Activated CD4-positive, alpha-beta T cell treated with anti-CD3 and anti-CD28 coated beads, Interleukin-2, amount 50 U/mL, for 24 hours (primary cell): ENCODE results near the gene MLN.

Experiments
- DNase-seq, 2 donors: peaks; one replicate each; pipeline ENCODE4 v3.0.0-alpha.2; 2020; ENCODE audit warnings: low read depth in 1 of 2, low spot score in 1 of 2

Gene MLN

DNA sequence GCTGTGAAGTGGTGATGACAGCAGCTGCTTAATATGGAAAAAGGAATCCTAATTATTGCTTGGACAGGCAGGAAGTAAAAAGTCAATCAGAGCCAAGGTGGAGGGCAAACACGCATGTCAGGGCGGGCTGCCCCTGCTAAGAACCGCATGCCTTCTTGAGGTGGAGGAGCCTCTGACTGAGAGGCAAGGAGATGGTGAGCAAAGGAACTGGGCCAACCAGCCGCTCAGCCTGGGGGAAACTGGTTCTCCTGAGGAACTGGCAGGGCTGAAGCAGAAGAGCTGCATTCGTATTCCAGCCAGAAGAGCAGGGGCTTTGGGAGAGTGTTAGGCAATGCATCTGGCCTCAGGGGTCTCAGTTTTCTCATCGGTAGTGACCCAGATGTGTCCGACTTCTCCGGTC is 13.1 kb upstream of the MLN start:
- no peak for DNase-seq

DNA sequence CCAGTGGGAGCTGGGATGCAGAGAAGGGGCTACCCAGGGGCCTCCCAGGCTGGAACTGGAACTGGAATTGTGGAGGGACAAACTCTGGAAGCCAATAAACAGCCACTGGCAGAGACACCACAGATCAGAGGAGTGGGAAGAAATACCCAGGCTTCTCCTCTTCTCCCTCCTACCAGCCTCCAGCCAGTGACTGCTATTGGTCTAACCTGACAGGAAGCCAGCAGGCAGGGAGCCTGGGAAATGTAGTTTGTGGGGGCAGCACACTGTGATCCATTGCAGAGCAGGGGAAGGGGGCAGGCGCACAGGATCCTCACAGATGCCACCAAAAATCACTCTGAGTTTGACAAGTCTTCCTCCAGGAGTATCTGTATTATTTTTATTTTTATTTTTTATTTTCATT is 12.1 kb upstream of the MLN start:
- no peak for DNase-seq

DNA sequence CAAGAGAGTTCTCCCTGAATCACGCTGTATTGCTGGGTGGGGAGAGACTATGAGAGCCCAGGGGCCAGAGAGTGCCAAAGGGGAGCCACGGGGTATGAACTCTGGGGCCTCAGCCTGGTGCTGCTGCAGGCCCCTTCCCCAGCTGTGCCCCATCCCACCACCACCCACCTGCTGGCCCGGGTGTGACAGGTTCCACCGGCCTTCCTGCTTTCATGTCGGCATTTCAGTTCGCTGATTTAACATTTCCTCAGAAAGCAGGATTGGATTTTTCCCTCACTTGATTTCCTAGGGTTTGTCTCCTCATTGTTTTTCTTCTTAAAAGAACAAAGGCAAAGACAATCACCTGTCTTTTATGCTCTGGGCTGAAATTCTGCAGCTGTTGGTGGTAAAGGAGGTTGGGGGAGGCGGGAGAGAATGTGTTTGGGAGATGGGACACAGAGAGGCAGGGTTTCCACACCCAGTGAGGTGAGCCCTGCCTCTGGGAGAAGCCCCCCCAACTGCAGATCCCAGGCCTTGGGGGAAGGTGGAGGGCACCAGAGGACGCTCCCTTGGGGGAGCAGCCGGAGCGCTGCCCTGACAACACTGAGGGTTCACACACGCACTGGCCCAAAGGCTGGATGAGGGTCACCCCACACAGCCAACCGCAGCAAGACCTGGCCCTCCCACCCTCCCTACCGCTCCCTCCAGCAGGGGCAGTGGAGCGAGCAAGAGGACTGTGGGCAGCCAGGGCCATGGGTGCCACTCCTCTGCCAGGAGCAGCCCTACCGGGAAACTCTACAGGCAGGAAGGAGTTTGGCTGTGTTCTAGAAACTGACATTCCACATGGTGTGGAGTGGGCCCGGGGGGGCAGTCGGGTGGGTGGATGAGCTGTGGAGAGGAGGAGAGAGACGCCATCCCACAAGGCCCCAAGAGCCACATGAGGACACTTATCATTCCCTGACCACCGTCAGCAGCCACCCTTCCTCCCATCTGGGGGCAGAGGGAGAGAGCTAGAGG is 10.5 kb upstream of the MLN start:
- DNase-seq: no peak

DNA sequence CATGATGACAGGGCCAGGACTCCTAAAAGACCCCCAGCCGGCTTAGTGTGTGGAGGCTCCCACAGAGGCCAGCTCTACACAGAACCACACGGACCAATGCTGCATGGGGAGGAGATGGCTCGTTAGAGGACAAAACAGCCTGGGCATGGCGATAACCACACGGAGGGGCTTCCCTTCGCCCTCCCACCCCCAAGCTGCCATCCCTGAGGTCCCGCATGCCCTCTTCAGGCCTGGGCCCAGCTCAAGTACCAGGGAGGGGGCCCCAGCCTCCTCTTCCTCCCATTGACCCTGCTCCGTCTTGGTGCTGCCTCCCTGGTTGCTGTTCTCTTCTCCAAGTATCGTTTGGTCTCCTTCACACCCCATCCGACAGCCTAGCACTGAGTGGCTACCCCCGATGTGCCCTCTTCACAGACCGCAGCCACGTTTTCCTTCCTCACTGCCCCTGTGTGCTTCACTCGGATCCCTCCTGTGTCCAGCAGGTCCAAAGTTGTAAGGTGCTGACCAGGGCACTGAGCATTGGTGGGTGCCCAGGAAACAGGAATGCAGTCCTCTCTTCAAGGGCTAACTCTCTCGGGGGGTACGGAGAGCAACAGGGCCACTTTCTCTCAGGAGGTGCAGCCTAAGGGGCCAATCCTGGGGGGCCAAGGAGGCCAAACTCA is 9.6 kb upstream of the MLN start:
- no peak for DNase-seq

DNA sequence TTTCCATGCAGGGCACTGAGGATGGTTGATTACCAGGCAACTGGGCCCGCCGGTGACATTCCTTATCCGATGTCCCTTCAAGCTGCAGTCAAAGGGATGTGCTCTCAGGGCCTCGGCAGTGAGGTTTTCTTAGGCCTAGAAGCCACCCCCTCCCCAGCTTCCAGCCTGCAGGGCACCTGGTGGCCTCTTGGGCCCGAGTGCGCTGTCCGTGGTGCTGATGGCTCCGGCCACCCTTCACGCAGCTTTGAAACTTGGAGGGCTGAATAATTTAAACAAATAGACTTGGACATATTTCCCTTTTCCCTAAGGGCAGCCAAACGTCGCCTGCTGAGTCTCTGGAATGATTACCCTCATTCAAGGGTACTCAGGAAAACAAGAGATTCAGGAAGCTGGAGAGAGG is 8.9 kb upstream of the MLN start:
- no peak for DNase-seq

DNA sequence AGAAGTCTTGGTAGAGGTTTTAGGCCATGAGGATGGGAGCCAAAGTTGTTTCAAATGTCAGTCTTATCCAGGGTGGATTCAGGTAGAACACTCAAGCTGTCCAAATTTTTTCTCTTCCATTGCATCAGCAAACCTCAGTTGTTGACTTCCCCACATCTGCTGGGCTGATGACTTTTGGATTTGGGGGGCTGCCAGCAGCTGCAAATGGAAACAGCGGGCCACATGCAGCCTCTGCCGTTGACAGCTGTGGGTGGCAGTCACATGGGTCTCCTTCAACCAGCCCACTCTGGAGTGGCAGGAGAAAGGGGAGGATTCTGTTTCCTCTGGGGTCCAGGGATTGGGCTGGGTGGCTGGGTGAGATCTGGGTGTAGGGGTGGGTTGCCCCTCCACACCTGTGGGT is 5.8 kb upstream of the MLN start:
- DNase-seq: no peak

DNA sequence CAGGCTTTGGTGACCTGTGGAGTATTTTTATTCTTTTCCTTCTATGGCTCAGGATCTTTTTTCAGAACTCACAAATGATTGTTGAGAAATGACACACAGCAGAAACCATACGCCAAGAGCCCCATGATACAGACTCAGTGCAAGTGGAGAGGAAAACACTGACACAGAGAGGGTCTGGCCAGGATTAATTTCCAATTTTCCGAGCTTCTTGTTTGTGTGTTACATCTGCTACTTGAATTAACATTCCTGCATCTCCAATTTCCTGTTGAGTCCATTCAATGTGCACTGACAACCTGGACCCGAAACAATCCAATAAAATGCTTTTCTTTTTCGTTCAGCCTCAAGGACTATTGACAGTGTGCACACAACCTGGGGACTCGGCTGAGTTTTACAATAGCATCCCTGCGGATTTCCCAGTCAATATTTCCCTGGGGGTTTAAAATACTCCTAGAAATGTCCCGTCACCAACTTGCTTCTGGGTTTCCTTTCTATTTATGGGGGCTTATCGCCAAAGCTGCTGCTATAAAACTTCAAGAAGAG is 4.9 kb upstream of the MLN start:
- DNase-seq: no peak

DNA sequence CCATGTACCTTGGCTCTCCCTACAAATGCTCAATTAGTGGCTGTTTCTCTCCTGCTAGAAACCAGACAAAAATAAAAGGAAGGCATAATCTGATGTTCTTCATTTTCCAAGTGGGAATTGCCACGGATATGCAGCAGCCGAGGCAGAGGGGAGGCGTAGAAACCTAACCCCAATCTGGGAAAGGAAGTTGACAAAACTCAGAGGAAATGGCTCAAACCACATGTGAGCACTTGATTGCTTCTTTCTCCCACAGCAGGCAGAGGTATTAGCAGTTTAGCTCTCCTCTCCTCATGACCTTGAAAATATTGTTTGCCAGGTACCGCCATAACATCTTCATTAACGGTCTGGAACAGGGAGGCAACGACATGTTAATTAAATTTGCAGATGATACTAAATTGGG is 3.8 kb upstream of the MLN start:
- DNase-seq: no peak

DNA sequence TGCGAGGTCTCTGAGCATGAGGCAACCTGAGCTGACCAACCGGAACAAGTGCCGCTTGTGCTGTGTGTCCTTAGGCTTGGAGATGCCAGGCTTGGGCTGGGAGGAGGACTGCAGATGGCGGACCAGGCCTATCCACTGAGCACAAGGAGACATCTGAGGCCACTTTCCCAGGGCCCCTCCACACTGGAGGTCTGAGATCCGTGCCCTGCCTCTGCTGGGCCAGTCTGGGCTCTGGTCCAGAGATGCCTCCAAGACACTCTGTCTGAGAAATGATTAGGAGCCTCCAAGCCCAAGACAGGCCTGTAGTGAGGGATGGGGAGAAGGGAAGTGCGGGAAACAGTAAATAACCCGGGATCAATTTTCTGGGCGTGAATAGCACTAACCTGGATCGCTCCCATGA is 3.0 kb upstream of the MLN start:
- DNase-seq: no peak

DNA sequence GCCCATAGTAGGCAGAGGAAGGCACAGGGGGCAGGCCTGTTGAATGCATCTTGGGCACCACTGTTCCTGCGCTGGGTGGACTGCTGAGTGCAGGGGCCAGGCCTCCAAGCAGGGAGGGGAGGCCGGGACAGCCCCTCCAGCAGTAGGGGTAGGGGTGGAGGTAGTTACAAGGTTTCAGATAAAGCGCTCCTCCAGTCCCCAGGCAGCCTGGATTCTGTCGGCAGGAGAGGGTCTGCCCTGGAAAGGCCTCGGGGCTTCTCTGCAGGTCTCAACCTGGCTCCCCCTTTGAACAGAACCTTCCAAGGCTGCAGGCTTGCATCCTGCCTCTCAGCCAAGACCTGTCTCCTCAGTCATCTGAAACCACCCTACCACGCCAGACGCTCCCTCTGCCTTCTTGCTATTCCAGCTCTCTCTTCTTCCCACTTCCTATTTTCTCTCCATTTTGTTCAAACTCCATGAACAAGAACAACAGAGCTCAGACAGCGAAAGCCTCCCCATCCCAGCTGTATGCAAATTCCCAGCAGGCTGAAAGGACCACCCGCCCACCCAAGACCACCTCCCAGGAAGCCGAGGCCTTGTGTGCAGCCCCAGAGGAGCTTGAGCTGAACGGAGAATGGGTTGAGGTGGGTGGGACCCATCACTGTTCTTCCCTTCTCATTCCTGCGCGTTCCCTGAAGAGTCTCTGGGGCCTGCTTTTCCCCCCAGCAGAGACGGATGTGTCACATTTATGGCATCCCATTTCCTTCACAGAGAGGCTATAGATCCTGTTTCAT is 1.4 kb downstream of the MLN start:
- no peak for DNase-seq

DNA sequence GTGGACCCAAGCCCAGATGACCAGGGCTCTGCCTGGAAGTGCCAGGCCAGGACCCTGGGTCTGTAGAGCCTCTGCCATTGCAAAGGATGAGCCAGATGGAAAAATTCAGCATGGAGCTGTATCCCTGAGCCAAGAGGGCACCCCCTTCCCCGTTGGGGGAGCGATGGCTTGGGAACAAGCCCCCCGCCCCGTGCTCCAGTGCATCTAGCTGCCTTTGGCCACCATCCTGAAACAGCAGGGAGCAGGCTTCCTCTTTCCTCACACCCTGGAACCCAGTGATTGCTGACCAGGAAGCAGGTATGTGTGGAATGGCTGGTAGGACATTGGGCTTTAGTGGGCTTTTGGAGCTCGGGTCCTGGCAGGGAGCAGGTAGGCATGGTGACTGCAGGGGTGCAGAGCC is 2.2 kb downstream of the MLN start:
- no peak for DNase-seq

DNA sequence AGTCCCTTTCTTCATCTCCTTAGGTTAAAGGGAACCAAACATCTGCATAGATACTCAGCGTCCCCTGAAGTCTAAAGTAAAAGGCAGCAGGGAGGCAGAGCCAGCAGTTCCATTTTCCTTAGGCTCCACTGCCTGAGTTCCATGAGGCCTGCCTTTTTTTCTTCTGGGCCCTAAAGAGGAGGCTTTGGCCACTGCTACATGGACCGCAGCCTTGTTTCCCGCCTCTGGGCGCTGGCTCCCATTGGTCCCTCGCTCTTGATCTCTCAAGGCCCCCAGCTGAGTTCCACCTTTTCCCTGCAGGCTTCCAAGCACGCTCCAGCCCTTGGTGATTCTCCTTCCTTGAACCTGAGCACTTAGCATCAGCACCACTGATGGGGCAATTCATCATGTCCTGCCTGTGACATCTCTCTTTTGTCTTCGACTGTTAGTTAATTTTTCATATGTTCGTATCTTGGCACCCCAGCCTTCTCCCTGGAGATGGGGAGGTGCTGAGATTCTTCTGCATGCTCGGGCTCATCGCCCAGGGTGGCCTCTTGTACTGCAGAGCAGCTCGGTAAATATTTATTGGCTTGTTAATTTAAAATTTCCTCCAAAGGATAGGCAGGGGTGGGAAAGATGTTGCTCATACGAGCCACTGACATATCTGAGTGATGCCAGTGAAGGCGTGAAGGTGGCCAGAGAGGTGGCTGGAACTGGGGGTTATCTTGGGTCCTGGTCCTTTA is 3.4 kb downstream of the MLN start:
- no peak for DNase-seq

DNA sequence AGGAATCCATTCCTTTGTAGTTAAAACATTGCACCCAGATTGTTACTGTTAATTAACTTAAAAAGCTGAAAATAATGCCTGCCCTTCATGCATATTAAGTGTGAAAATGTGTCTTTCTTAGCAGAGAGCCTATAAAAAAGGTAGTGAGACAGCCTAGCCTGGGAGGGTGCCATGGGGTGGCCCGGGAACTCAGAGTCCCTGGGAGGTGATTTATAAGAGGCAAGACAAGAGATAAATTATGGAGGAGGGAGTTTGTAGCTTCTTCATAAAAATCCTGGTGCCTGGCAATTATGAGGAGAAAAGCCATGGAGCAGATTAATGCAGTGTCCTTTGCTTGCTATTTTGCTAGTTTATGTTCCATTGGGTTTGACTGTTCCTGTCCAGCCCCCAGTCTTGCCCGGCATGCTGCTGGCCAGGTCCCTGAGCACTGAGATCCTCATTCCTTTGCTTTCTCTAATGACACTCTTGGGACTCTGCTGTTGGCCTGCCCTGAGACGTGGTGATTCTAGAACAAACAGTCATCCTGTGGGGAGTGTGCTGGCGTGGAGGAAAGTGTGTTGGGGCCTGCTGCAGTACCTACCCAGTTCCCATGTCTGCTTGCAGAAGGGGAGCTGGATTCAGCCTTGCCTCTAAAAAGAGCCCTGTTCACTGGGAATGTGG is 4.2 kb downstream of the MLN start:
- DNase-seq: no peak

DNA sequence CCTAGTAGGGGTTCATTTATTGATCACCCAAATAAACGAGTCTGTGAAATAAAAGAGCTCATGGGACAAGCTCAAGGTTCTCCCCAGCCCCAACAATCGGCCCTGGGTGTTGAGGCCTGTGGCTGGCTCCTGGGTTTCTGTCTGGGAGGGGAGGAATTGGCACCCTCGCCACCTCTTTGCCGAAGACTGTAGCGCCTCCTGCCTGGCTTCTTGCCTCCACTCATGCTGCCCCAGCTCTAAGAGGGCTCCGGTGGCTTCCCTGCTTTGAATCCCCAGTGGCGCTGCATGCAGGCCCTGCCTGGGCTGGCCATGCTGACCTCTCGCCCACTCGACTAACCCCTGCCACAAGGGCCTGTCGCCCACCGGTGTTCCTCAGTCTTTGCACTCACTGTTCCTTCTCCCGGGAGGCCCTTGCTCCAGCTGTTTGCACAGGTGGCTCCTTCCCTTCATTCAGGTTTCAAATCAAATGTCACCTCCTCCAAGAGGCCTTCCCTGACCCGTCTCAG is 5.4 kb downstream of the MLN start:
- DNase-seq: no peak

DNA sequence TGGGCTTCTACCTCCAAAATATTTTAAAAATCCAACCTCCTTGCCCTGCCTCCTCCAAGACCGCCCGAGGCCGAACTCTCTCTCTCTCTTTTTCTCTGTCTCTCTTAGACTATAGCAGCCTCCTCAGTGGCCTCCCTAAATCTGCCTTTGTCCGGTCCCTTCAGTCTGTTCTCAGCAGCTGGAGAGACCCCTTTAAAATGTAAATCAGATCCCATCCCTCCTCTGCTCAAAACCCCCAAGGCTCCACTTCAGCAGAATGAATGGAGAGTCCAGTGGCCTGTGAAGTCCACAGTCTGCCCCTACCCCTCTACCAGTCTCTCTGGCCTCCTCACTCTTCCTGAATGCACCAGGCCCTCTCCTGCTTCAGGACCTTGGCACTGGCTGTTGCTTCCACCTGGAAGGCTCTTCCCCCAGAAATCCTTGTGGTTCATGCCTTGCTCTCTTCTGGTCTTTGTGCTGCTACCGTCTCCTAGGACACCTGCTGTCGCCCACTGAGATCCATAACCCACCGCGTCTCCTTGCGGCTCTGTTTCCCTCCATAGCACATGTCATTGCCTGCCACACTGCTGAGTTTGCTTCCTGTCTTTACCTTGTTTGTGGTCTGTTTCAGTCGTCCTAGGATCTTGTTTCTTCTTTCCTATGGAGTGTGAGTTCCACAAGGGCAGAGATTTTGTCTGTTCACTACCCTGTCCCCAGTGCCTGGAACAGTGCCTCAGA is 6.0 kb downstream of the MLN start:
- no peak for DNase-seq

DNA sequence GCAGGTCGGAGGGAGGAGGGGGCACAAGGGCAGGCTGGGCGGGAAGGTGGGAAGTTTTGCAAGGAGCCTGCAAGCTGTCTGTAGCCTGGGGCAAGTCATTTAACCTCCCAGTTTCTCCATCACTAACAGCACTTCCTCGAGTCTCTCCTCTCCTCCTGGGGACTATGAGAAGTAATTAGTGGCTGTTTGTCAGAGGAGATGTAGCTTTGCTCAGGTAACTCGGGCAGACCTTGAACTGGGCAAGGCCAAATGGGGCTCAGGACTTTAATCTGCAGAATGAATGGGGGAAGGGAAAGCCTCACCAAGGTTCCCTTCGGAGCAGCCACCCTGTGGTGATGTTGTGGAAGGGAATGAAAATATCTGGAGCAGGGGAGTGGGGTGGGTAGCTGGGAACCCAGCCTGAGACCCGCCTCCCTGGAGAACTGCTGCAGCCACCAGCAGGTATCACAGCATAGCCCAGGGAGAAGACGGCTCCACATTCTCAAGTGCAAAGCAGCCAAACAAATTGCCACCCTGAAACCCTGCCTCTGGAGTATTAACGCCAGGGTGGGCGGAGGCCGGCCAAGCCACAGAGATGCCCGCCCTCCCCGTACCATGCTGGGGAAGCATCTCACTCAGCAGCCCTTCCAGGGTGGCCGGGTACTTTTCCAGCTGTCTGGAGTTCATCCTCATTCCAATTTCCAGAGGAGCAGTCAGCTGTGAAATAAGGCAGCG is 8.7 kb downstream of the MLN start:
- DNase-seq: no peak

DNA sequence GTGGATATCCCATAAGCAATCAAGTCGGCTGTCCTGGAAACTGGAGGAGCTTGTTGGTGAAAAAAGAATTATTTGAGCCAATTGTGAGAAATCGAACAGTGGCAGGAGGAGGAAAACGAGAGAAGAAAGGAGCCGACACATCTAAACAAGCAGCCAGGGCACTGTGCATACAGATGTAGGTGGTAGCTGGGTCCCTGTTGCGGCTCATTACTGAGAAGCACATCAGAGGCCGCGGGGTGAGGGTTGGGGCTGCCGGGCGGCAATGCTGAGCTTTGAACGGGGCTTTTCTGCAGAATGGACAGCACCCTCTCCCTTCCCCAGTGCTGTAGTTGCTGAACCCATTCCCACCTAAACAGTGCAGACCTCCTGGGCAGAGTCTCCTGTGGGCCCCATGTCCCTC is 10.8 kb downstream of the MLN start:
- DNase-seq: no peak

DNA sequence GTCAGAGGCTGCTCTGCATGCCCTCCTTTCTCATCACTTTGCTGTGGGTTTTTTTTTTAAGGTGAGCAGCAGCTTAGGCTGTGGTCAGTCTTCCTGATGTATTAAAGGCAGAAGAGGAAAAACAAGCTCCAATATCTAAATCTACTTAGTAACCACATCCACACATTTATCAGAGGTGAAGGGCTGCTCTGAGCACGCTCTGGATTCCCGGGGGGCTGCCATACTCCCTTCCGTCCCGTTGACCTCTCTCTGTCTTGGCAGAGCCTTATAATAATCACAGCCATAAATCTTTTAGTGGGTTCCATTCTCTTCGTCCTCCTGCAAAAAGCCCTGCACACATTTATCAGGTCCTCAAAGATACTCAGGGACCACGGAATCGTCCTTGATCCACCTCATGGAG is 12.2 kb downstream of the MLN start:
- DNase-seq: no peak

DNA sequence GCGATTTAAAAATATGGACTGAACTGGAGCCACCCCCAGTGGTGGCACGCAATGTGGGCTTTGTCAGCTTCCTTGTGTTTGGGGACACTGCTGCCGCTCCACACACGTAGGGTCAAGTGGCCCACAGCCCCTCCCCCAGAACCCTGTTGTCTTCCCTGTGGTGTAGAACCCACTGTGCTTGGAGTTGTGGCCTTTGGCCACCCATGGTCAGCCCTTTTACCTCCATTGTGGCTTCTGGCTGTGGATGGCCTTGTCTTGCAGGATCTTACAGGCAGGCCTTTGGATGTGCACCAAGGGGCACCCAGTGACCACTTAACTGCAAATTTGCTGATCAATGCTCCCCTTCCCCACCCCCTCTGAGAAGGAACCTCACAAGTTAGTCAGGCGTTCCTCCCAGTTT is 12.9 kb downstream of the MLN start:
- DNase-seq: no peak
